HAP-1 (cell line): ENCODE data around the gene C20orf204.

ENCODE experiments used
- DNase-seq, 2 experiments: peaks; one replicate each; pipeline ENCODE4 v3.0.0-alpha.2; 2016 to 2020; ENCODE audit warnings: low spot score in 2 of 2
- H3K27me3 ChIP-seq: fragments of 250-450 bp; sonication (Bioruptor Pico); 2 replicates; pipeline ENCODE4 v1.5.1; 2020; ENCODE audit warnings: low read depth, mild to moderate bottlenecking, moderate library complexity
- H3K36me3 ChIP-seq: fragments of 250-450 bp; sonication (Bioruptor Pico); replicated peaks from 2 replicates; pipeline ENCODE4 v1.5.1; 2020; ENCODE audit warnings: mild to moderate bottlenecking
- H3K4me1 ChIP-seq: fragments of 250-450 bp; sonication (Bioruptor Pico); 2 replicates; pipeline ENCODE4 v1.5.1; 2020; ENCODE audit warnings: mild to moderate bottlenecking
- H3K4me3 ChIP-seq: fragments of 250-450 bp; sonication (Bioruptor Pico); 2 replicates; pipeline ENCODE4 v1.5.1; 2020; ENCODE audit warnings: mild to moderate bottlenecking, moderate library complexity
- H3K9me3 ChIP-seq: fragments of 250-450 bp; sonication (Bioruptor Pico); 2 replicates; pipeline ENCODE4 v1.5.1; 2020; ENCODE audit warnings: mild to moderate bottlenecking, moderate library complexity
- in situ Hi-C: fragments of 300-500 bp; cut with MboI; formaldehyde crosslinking; loops from 3 replicates; pipeline ENCODE4 v1.14.3; 2020; ENCODE audit warnings: low sequenced_read_pairs, inconsistent platforms, mixed read lengths

Gene C20orf204

DNA sequence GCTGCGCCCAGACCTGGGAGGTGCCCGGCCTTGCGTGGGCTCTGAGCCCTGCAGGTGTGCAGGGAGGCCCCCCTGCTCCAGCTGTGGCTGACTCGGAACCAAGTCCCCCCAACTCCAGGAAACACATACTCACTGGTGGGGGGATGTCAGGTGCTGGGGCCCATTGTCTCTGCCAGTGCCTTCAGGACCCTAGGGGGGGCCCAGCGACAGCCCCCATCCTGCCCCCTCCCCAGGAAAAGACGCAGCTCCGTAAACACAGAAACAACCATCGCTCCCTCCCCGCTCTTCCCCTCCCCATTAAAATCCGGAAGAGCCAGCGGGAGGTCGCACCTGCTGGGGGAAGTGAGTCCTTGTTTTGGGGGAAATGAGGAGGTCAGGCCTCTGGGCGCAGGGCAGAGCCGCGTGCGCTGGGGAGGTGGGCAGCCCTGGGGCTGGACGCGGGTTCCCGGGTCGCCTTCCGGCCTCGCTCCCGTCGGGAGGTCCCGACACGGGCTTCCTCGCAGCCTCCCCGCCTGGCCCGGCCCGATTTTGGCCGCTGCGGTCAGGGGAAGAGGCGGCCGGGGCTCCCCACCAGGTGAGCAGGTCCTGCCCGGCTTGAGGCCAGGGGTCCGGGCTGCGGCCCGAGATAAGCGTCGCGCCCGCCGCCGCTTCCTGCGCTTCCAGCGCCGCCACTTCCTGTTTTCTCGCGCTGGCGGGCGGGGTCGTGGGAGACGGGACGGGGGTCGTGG is 6.2 kb downstream of the C20orf204 start:
- in situ Hi-C loops = no loop called here
- Histone ChIP-seq H3K9me3 (no peaks in the 10 kb centered on the region), H3K36me3 (no peaks in the 10 kb centered on the region), H3K4me3 (peak overlapping the region; percentile 35), H3K4me1 (peaks cover 10% of the 10 kb centered on the region; the same call in 1 of the 2 replicates), H3K27me3 (peaks cover 2% of the 10 kb centered on the region; the same call in 1 of the 2 replicates)
- DNase-seq = no peak

DNA sequence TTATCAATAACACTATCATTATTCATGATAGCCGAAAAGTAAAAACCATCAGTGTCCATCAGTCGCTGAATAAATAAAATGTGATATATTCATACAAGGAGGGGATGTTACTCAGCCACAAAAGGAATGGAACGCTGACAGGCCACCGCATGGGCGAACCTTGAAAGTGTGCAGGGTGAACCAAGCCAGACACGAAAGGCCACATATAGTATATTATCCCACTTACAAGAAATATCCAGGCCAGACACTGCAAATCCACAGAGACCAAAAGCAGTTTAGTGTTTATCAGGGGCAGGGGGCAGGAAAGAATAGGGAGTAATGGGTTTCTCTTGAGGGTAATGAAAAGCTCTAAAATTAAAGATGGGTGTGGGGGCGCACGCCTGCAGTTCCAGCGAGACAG is 7.8 kb downstream of the C20orf204 start:
- in situ Hi-C loops = no loop called here
- H3K36me3 ChIP-seq = no peaks in the 10 kb centered on the region
- DNase-seq = no peak
- peaks cover 5% of the 10 kb centered on the region; the same call in 1 of the 2 replicates for H3K27me3 ChIP-seq
- no peaks in the 10 kb centered on the region for H3K9me3 ChIP-seq
- no peak overlapping the region for H3K4me3 ChIP-seq
- H3K4me1 ChIP-seq = peaks cover 10% of the 10 kb centered on the region; the same call in 1 of the 2 replicates

DNA sequence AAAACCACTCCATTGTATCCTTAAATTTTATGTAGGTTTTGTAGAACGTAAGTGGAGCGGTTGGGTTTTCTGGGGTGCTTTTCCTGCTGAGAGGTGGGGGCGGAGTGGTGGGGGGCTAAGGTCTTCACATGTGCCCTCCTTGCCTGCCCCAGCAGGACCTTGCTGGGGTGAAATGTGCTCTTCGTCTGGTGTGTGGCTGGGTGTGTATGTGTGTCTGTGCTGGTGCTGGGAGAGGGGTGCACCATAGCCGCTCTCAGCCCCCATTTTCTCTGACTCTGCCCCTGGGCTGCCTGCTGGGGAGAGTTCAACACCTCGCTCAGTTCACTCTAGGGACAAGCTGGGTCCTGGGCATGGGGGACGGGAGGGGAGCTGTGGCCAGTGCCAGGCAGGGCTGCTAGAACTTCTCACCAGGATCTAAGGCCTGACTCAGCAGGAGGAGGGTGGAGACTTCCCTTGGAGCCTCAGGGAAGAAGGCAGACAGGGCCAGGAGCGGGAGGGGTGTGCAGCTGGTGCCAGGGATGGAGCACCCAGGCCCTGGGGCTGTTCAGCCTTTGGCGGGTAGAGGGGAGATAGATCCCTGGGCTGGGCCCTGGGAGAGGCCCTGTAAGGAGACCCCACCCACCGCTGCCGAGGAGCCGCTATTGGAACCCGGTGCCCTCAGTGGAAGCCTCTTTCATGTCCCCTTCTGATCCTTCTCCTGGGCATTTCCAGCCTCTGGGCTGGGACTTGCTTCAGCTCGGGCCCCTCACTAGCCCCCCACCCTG is 8.7 kb downstream of the C20orf204 start:
- DNase-seq = no peak
- in situ Hi-C loops = no loop called here
- H3K4me3 ChIP-seq = no peak overlapping the region

DNA sequence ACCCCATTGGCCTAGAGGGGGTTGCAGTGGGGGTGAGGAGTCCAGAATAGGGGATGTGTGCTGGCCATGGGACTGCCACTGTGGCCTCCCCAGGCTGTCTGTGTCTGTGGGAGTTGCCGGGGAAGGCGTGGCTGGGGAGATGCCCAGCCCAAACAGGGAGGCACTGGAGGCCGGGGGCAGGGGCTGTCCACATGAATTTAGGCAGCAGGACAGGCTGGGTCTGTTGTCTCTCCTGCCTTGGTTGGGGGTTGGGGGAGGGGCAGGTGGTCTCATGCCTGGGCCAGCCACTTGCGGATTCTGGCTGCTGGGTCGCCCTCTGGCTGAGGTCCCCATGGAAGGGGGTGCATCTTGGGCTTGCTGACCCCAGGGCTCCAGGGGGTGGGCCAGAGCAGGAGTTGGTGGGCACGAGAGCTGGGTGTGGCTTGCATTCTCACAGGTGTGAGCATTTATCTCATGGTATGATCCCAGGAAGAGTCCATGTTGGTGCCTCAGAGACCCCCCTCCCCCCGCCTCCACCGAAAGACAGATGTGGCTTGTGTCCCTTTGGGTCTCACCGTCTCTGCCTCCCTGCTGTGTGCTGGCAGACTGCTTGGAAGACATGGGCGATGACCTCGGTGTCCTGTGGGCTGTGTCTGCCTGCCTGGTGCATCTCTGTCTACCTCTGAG is 9.5 kb downstream of the C20orf204 start:
- Histone ChIP-seq H3K36me3 (no peaks in the 10 kb centered on the region), H3K4me3 (no peak overlapping the region), H3K9me3 (no peaks in the 10 kb centered on the region), H3K4me1 (peaks cover 6% of the 10 kb centered on the region; the same call in 1 of the 2 replicates), H3K27me3 (peaks cover 5% of the 10 kb centered on the region; the same call in 1 of the 2 replicates)
- in situ Hi-C loops = no loop called here
- DNase-seq = no peak

More for the DNA sequence above, 8.7 kb downstream of the C20orf204 start:
- no peaks in the 10 kb centered on the region for H3K36me3 ChIP-seq
- peaks cover 5% of the 10 kb centered on the region; the same call in 1 of the 2 replicates for H3K27me3 ChIP-seq
- peaks cover 6% of the 10 kb centered on the region; the same call in 1 of the 2 replicates for H3K4me1 ChIP-seq
- no peaks in the 10 kb centered on the region for H3K9me3 ChIP-seq

DNA sequence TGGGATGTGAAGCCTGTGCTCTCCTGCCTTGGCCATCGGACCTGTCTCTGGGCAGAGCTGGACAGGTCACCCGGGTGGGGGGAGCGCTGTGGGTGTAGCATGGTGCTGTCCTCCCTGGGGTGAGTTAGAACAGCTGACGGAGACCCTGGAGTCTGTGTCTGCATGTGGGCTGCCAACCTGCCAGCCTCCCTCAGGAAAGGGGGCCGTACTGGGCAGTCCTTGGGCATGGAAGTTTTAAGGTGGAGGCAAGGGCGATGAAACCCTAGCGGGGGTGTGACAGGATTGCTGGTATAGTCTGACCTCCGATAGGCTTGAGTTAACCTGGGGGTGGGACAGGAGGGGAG is 11.0 kb downstream of the C20orf204 start:
- DNase-seq = no peak
- H3K4me3 ChIP-seq = no peak overlapping the region
- H3K27me3 ChIP-seq = peaks cover 5% of the 10 kb centered on the region; the same call in 1 of the 2 replicates
- H3K4me1 ChIP-seq = peaks cover 4% of the 10 kb centered on the region; the same call in 1 of the 2 replicates
- in situ Hi-C loops = no loop called here
- no peaks in the 10 kb centered on the region for H3K36me3 ChIP-seq
- H3K9me3 ChIP-seq = no peaks in the 10 kb centered on the region

DNA sequence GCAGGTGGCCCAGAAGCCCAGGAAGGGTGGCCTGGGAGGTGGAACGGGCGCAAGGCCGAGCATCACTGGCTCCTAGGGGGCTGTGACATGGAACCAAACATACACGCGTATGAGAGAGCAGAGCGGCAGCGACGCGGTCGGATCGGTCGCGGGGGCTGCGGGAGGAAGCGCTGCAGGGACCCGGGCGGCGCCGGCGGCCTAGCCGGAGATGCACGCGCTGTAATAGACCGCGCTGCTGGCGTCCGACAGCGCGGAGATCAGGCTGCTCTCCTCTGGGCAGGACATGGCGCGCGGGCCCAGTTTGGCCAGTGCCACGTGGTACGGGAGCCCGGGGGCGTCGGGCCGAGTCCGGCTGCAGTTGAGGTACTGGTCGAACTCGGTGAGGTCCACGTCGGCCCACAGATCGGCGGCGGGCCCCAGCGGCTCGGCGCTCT is 12.0 kb downstream of the C20orf204 start:
- no peaks in the 10 kb centered on the region for H3K36me3 ChIP-seq
- no peak overlapping the region for H3K4me3 ChIP-seq
- no peaks in the 10 kb centered on the region for H3K9me3 ChIP-seq
- no peaks in the 10 kb centered on the region for H3K4me1 ChIP-seq
- in situ Hi-C loops = no loop called here
- DNase-seq = no peak
- peaks cover 2% of the 10 kb centered on the region; the same call in 1 of the 2 replicates for H3K27me3 ChIP-seq

DNA sequence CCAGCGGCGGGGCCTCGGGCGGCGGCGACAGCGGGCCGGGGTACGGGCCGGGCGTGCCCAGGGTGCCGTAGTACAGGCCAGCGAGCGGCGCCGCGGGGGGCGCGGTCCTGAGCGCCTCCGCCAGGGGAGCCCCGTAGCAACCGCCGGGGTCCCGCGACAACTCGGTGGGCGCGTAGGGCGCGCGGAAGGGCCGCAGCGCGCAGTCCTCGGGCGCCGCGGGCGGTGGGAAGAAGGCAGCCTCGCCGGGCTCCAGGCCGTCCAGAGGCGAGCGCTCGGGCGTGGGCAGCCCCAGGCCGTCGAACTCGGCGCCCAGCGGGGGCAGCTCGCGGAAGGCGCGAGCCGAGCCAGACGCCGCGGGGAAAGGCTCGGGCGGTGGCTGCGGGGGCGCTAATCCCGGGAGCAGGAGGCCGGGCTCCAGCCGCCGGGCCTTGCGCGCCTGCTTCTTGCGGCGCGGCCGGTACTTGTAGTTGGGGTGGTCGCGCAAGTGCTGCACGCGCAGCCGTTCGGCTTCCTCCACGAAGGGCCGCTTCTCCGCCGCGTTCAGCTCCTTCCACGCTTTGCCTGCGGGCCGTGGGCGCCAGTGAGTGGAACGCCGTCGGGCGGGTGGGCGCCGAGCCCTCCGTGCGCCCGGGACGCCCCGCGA is 12.5 kb downstream of the C20orf204 start:
- H3K27me3 ChIP-seq = peaks cover 2% of the 10 kb centered on the region; the same call in 1 of the 2 replicates
- no peaks in the 10 kb centered on the region for H3K4me1 ChIP-seq
- no peaks in the 10 kb centered on the region for H3K36me3 ChIP-seq
- DNase-seq = no peak
- in situ Hi-C loops = no loop called here
- peak overlapping the region; percentile 30 for H3K4me3 ChIP-seq
- H3K9me3 ChIP-seq = no peaks in the 10 kb centered on the region

DNA sequence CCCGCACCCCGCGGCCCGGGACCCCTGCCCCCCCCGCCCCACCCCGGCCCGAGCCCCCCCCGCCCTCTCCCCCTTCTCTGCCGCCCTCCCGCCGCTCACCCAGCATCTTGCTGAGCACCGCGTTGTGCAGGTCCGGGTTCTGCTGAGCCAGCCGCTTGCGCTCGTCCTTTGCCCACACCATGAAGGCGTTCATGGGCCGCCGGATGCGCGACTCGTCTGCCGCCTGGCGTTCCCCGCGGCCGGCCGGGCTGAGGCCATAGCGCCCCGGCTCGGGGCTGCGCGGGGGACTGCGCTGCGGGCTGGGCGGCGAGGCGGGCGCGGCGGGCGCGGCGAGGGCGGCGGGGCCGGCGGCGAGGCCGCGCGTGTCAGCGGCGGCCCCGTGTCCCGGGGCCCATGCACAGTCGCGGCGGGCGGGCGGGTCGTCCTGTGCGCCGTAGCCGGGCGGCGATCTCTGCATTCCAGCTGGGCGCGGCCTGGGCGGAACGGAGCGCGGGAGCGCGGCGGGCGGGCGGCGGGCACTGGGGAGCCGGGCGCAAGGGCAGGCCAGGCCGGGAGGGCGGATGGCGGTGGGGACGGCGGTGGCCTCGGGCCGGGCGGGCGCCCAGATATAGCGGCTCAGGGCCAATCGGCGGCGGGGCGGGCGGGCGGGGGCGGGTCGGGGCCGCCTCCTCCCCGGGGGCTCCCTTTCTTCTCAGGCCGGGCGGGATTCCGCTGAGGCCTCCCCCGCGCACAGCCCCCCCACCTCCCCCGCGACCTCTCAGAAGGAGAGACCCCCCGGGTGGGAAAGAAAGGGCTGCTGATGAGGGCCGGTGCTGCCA is 13.3 kb downstream of the C20orf204 start, which contains the start of gene SOX18:
Gene SOX18, minus strand, starts transcription at position 580 of the 818 bp plus-strand sequence. Its CDS starts 123 bp downstream, at position 457.
- peak in 1 of 2 experiments; percentile 60 for DNase-seq
- in situ Hi-C loops = no loop called here
- Histone ChIP-seq H3K4me3 (peak within 1 kb of the TSS; percentile 30), H3K36me3 (no peaks in the 10 kb centered on the region), H3K27me3 (peaks cover 2% of the 10 kb centered on the region; the same call in 1 of the 2 replicates), H3K9me3 (no peaks in the 10 kb centered on the region), H3K4me1 (no peaks in the 10 kb centered on the region)

DNA sequence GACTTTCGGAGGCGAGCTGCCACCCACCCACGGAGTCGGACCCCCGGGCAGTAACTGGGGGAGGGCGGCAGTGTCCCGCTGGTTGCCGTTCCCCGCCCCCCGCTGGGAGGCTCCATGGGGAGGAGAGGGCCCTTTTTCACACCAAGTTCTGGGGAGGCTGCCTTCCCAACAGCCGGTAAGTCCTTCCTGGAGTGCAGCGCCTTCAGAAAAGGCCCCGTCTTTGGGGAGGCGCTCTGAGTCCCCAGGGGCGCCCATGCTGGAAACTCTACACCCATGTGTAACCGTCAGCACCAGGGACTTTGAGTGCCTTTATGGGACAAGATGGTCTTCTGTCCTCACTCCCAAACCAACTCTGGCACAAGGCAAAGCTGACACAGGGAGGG is 13.9 kb downstream of the C20orf204 start:
- no peaks in the 10 kb centered on the region for H3K9me3 ChIP-seq
- in situ Hi-C loops = no loop called here
- H3K4me1 ChIP-seq = no peaks in the 10 kb centered on the region
- H3K36me3 ChIP-seq = no peaks in the 10 kb centered on the region
- DNase-seq = peak in 1 of 2 experiments; percentile 48
- H3K4me3 ChIP-seq = peak overlapping the region; percentile 21
- peaks cover 2% of the 10 kb centered on the region; the same call in 1 of the 2 replicates for H3K27me3 ChIP-seq

DNA sequence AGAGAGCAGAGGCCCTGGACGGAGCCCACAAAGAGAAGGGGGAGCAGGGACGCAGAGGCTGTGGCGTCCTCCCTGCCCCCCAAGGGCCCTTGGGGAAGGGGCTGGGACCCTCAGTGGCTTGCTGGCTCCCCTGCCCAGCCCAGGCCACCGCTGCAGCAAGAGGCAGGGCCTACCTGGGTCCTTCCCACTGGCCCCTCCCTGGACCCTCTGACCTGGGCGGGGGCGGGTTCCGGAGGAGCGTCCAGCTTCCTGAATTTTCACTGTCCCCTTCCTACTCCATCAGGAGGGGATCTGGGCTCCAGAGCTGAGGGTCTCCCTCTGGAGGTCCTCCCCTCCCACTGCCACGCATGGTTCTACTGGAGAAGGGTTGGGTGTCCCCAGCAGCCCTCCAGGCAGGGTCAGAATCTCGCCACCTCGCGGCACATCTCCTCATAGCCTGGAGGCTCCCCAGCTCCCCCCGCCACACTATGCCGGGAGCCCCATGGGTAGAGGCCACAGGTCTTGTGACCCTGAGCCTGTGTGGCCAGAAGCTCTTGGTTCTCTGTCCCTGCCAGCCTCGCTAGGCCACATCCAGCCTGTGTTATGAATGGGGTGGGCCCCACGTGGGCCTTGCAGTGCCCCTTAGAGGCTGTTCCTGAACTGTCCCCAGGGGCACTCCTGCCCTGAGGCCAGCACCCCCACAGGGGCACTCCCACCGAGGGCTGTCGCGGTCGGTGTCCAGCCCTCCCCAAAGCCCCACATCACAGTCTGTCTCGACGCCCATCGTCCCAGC is 14.5 kb downstream of the C20orf204 start:
- H3K9me3 ChIP-seq = no peaks in the 10 kb centered on the region
- peaks cover 2% of the 10 kb centered on the region; the same call in 1 of the 2 replicates for H3K27me3 ChIP-seq
- no peak for DNase-seq
- H3K4me1 ChIP-seq = no peaks in the 10 kb centered on the region
- no peaks in the 10 kb centered on the region for H3K36me3 ChIP-seq
- no peak overlapping the region; the same call in 1 of the 2 replicates for H3K4me3 ChIP-seq
- in situ Hi-C loops = no loop called here

DNA sequence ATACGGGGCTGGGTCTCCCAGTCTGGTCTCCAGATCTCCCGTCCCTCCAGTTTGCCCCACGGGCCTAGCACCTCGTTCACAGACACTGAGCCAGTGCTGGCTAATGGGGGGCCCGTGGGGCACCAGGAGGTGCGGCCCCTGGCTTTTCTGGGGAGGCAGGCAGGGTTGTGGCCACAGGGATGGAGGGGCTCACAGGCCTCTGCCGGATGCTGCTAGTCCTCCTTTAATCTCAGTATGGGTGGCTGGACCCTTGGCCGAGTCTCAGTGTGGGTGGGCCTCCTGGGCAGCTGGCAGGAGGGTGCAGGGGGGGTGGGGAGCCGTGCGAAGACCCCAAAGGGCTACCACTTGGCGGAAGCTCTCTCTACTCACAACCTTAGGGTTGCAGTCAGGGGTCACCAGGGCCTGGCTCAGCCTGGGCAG is 15.1 kb downstream of the C20orf204 start:
- DNase-seq = no peak
- in situ Hi-C loops = no loop called here
- no peaks in the 10 kb centered on the region for H3K9me3 ChIP-seq
- no peaks in the 10 kb centered on the region for H3K36me3 ChIP-seq
- H3K27me3 ChIP-seq = peaks cover 2% of the 10 kb centered on the region; the same call in 1 of the 2 replicates
- H3K4me3 ChIP-seq = no peak overlapping the region
- no peaks in the 10 kb centered on the region for H3K4me1 ChIP-seq
